GM12878 (cell line): ENCODE measurements around the gene GRAMD1A. TPM values are rescaled to one million over a fixed set of nuclear protein-coding genes. Genes with fewer than 3 reads are reported as not detected.

Experiments used
- NFYA ChIP-seq: IDR thresholded peaks from 2 replicates; pipeline ENCODE4 v1.6.1; 2011; ENCODE audit warnings: low read depth, mild to moderate bottlenecking, low read length, improper control_type of control experiment, borderline replicate concordance
- WRNIP1 ChIP-seq: IDR thresholded peaks from 2 replicates; pipeline ENCODE4 v1.6.1; 2011; ENCODE audit warnings: low read depth, low read length, improper control_type of control experiment, borderline replicate concordance
- polyA plus RNA-seq, 11 experiments: library from polyadenylated mRNA; depleted of rRNA in 4 of 11; unstranded in 6 of 11; stranded (reverse) in 5 of 11; fragments of >200 nt; fragmentation: Nextera tagmentation in 4 of 11; fragmentation: Illumina TruSeq in 1 of 11; extraction: Ambion mirVana in 4 of 11; extraction: Trizol in 1 of 11; gene quantifications; 1 replicate in 1 of 11; 2 replicates in 10 of 11; pipeline versions ENCODE4 v1.2.1 to v1.2.3, GENCODE V29; 2011 to 2016; ENCODE audit warnings: inconsistent platforms in 2 of 11, missing spikeins in 2 of 11, low read depth in 1 of 11
- total RNA-seq, 4 experiments: library from RNA; depleted of rRNA in 3 of 4; stranded (reverse); fragments of >200 nt in 3 of 4; fragmentation: Illumina TruSeq in 1 of 4; extraction: Trizol in 1 of 4; gene quantifications; 2 replicates each; pipeline versions ENCODE4 v1.2.1 to v1.2.3, GENCODE V29; 2013 to 2021

The GRAMD1A gene
- total and polyA plus RNA-seq, 10 of the 15 experiments (the other 5 are each of a cell fraction or from before 2014, with no cell fraction given) = 0.79 to 73.6 (median 35.3) TPM

GRCh38 chr19:35076026-35076370 lies 75.9 kb downstream of the GRAMD1A start (continued):
- no peak for TF ChIP-seq NFYA
- no peak for TF ChIP-seq WRNIP1

Other genes starting within 250 kb of the GRAMD1A start
Only the 7 nearest of the 12 such genes appear.
- 0.82 and 0.85 TPM in 2 replicates for gene ZNF30, start 73.4 kb upstream of the GRAMD1A start, total RNA-seq (2014; rRNA removed)
- 1.2 and 1.5 TPM in 2 replicates for gene ZNF30, start 73.4 kb upstream of the GRAMD1A start, total RNA-seq (2014; rRNA removed; fragmentation: Illumina TruSeq; extraction: Trizol)
- 0.98 and 1.2 TPM in 2 replicates for gene ZNF30, start 73.4 kb upstream of the GRAMD1A start, total RNA-seq (2021)
- gene ZNF30, start 73.4 kb upstream of the GRAMD1A start, polyA plus RNA-seq (2011; rRNA removed) = 2.3 and 3.1 TPM in 2 replicates
- gene ZNF30, start 73.4 kb upstream of the GRAMD1A start, polyA plus RNA-seq (2014; fragmentation: Illumina TruSeq; extraction: Trizol) = 0.97 and 2.8 TPM in 2 replicates
- gene ZNF30, start 73.4 kb upstream of the GRAMD1A start, polyA plus RNA-seq (2014; fragmentation: Nextera tagmentation; extraction: Ambion mirVana) = 1 to 10 TPM; 1.2 to 1.6 TPM
- gene ZNF30, start 73.4 kb upstream of the GRAMD1A start, polyA plus RNA-seq (2014; rRNA removed) = 0.80 and 1.1 TPM in 2 replicates
- gene ZNF30, start 73.4 kb upstream of the GRAMD1A start, polyA plus RNA-seq (2016; fragmentation: Nextera tagmentation; extraction: Ambion mirVana) = 1 to 10 TPM; 1.3 to 1.8 TPM
- 2.3 and 2.8 TPM in 2 replicates for gene ZNF792, start 36.1 kb upstream of the GRAMD1A start, total RNA-seq (2014; rRNA removed)
- gene ZNF792, start 36.1 kb upstream of the GRAMD1A start, total RNA-seq (2014; rRNA removed; fragmentation: Illumina TruSeq; extraction: Trizol) = 2.2 and 2.6 TPM in 2 replicates
- gene ZNF792, start 36.1 kb upstream of the GRAMD1A start, total RNA-seq (2021) = 2.0 and 2.2 TPM in 2 replicates
- 4.8 and 5.3 TPM in 2 replicates for gene ZNF792, start 36.1 kb upstream of the GRAMD1A start, polyA plus RNA-seq (2011; rRNA removed)
- gene ZNF792, start 36.1 kb upstream of the GRAMD1A start, polyA plus RNA-seq (2014; fragmentation: Illumina TruSeq; extraction: Trizol) = 1.2 and 1.3 TPM in 2 replicates
- gene ZNF792, start 36.1 kb upstream of the GRAMD1A start, polyA plus RNA-seq (2014; fragmentation: Nextera tagmentation; extraction: Ambion mirVana) = under 1 TPM; 0.53 to 0.63 TPM
- 0.97 and 1.0 TPM in 2 replicates for gene ZNF792, start 36.1 kb upstream of the GRAMD1A start, polyA plus RNA-seq (2014; rRNA removed)
- 1 to 10 TPM in 1 of 2 experiments, under 1 TPM in 1; 0.87 to 1.3 TPM for gene ZNF792, start 36.1 kb upstream of the GRAMD1A start, polyA plus RNA-seq (2016; fragmentation: Nextera tagmentation; extraction: Ambion mirVana)
- 0.06 and 0.16 TPM in 2 replicates for gene SCN1B, start 30.1 kb downstream of the GRAMD1A start, total RNA-seq (2014; rRNA removed)
- 0.04 TPM in 1 of 2 replicates, not detected in the other for gene SCN1B, start 30.1 kb downstream of the GRAMD1A start, total RNA-seq (2014; rRNA removed; fragmentation: Illumina TruSeq; extraction: Trizol)
- 0.27 and 0.33 TPM in 2 replicates for gene SCN1B, start 30.1 kb downstream of the GRAMD1A start, total RNA-seq (2021)
- gene SCN1B, start 30.1 kb downstream of the GRAMD1A start, polyA plus RNA-seq (2011; rRNA removed) = 0.04 and 0.11 TPM in 2 replicates
- 0.13 and 0.62 TPM in 2 replicates for gene SCN1B, start 30.1 kb downstream of the GRAMD1A start, polyA plus RNA-seq (2014; fragmentation: Illumina TruSeq; extraction: Trizol)
- not detected for gene SCN1B, start 30.1 kb downstream of the GRAMD1A start, polyA plus RNA-seq (2014; fragmentation: Nextera tagmentation; extraction: Ambion mirVana)
- gene SCN1B, start 30.1 kb downstream of the GRAMD1A start, polyA plus RNA-seq (2014; rRNA removed) = 0.34 and 0.54 TPM in 2 replicates
- gene SCN1B, start 30.1 kb downstream of the GRAMD1A start, polyA plus RNA-seq (2016; fragmentation: Nextera tagmentation; extraction: Ambion mirVana) = under 1 TPM in 1 of 2 experiments, not detected in 1; 0.08 TPM
- not detected in 2 replicates for gene HPN, start 41.4 kb downstream of the GRAMD1A start, total RNA-seq (2014; rRNA removed)
- gene HPN, start 41.4 kb downstream of the GRAMD1A start, total RNA-seq (2014; rRNA removed; fragmentation: Illumina TruSeq; extraction: Trizol) = not detected in 2 replicates
- gene HPN, start 41.4 kb downstream of the GRAMD1A start, total RNA-seq (2021) = 0.13 and 0.21 TPM in 2 replicates
- gene HPN, start 41.4 kb downstream of the GRAMD1A start, polyA plus RNA-seq (2011; rRNA removed) = not detected in 2 replicates
- gene HPN, start 41.4 kb downstream of the GRAMD1A start, polyA plus RNA-seq (2014; fragmentation: Illumina TruSeq; extraction: Trizol) = not detected in 2 replicates
- gene HPN, start 41.4 kb downstream of the GRAMD1A start, polyA plus RNA-seq (2014; fragmentation: Nextera tagmentation; extraction: Ambion mirVana) = not detected
- 0.16 TPM in 1 of 2 replicates, not detected in the other for gene HPN, start 41.4 kb downstream of the GRAMD1A start, polyA plus RNA-seq (2014; rRNA removed)
- gene HPN, start 41.4 kb downstream of the GRAMD1A start, polyA plus RNA-seq (2016; fragmentation: Nextera tagmentation; extraction: Ambion mirVana) = under 1 TPM in 1 of 2 experiments, not detected in 1; 0.35 TPM
- gene FXYD3, start 115.5 kb downstream of the GRAMD1A start, total RNA-seq (2014; rRNA removed) = not detected in 2 replicates
- gene FXYD3, start 115.5 kb downstream of the GRAMD1A start, total RNA-seq (2014; rRNA removed; fragmentation: Illumina TruSeq; extraction: Trizol) = not detected in 2 replicates
- gene FXYD3, start 115.5 kb downstream of the GRAMD1A start, total RNA-seq (2021) = 0.44 and 0.80 TPM in 2 replicates
- gene FXYD3, start 115.5 kb downstream of the GRAMD1A start, polyA plus RNA-seq (2011; rRNA removed) = not detected in 2 replicates
- gene FXYD3, start 115.5 kb downstream of the GRAMD1A start, polyA plus RNA-seq (2014; fragmentation: Illumina TruSeq; extraction: Trizol) = not detected in 2 replicates
- under 1 TPM in 1 of 2 experiments, not detected in 1; 0.09 TPM for gene FXYD3, start 115.5 kb downstream of the GRAMD1A start, polyA plus RNA-seq (2014; fragmentation: Nextera tagmentation; extraction: Ambion mirVana)
- not detected in 2 replicates for gene FXYD3, start 115.5 kb downstream of the GRAMD1A start, polyA plus RNA-seq (2014; rRNA removed)
- not detected for gene FXYD3, start 115.5 kb downstream of the GRAMD1A start, polyA plus RNA-seq (2016; fragmentation: Nextera tagmentation; extraction: Ambion mirVana)
- gene LGI4, start 134.7 kb downstream of the GRAMD1A start, total RNA-seq (2014; rRNA removed) = 0.16 TPM in 1 of 2 replicates, not detected in the other
- not detected in 2 replicates for gene LGI4, start 134.7 kb downstream of the GRAMD1A start, total RNA-seq (2014; rRNA removed; fragmentation: Illumina TruSeq; extraction: Trizol)
- 0.29 TPM in 1 of 2 replicates, not detected in the other for gene LGI4, start 134.7 kb downstream of the GRAMD1A start, total RNA-seq (2021)
- 0.11 TPM in 1 of 2 replicates, not detected in the other for gene LGI4, start 134.7 kb downstream of the GRAMD1A start, polyA plus RNA-seq (2011; rRNA removed)
- not detected in 2 replicates for gene LGI4, start 134.7 kb downstream of the GRAMD1A start, polyA plus RNA-seq (2014; fragmentation: Illumina TruSeq; extraction: Trizol)
- gene LGI4, start 134.7 kb downstream of the GRAMD1A start, polyA plus RNA-seq (2014; fragmentation: Nextera tagmentation; extraction: Ambion mirVana) = not detected
- not detected in 2 replicates for gene LGI4, start 134.7 kb downstream of the GRAMD1A start, polyA plus RNA-seq (2014; rRNA removed)
- not detected for gene LGI4, start 134.7 kb downstream of the GRAMD1A start, polyA plus RNA-seq (2016; fragmentation: Nextera tagmentation; extraction: Ambion mirVana)
- gene FXYD1, start 138.5 kb downstream of the GRAMD1A start, total RNA-seq (2014; rRNA removed) = 1.0 TPM in 1 of 2 replicates, not detected in the other
- not detected in 2 replicates for gene FXYD1, start 138.5 kb downstream of the GRAMD1A start, total RNA-seq (2014; rRNA removed; fragmentation: Illumina TruSeq; extraction: Trizol)
- gene FXYD1, start 138.5 kb downstream of the GRAMD1A start, total RNA-seq (2021) = 1.2 and 1.4 TPM in 2 replicates
- 0.29 and 0.54 TPM in 2 replicates for gene FXYD1, start 138.5 kb downstream of the GRAMD1A start, polyA plus RNA-seq (2011; rRNA removed)
- gene FXYD1, start 138.5 kb downstream of the GRAMD1A start, polyA plus RNA-seq (2014; fragmentation: Illumina TruSeq; extraction: Trizol) = 0.34 TPM in 1 of 2 replicates, not detected in the other
- gene FXYD1, start 138.5 kb downstream of the GRAMD1A start, polyA plus RNA-seq (2014; fragmentation: Nextera tagmentation; extraction: Ambion mirVana) = not detected
- gene FXYD1, start 138.5 kb downstream of the GRAMD1A start, polyA plus RNA-seq (2014; rRNA removed) = 0.14 and 0.37 TPM in 2 replicates
- gene FXYD1, start 138.5 kb downstream of the GRAMD1A start, polyA plus RNA-seq (2016; fragmentation: Nextera tagmentation; extraction: Ambion mirVana) = under 1 TPM in 1 of 2 experiments, not detected in 1; 0.44 TPM